H4 (cell line): ENCODE data around the gene SPATA9. TPM values are rescaled to one million over a fixed set of nuclear protein-coding genes. Genes with fewer than 3 reads are reported as not detected.

ENCODE experiments used
- DNase-seq: peaks from one replicate; pipeline ENCODE4 v3.0.0-alpha.2; 2015; ENCODE audit warnings: low spot score
- total RNA-seq: library from RNA; depleted of rRNA; stranded (reverse); fragments of >200 nt; shearing (Covaris generic); gene quantifications from 2 replicates; pipeline ENCODE4 v1.2.3, GENCODE V29; 2014; rRNA removed

SPATA9 gene
- total RNA-seq, 1 experiment from 2014 or later, result 0.45 TPM

GRCh38 chr5:95619514-95620029, 63.2 kb downstream of the SPATA9 start:
- no peak for DNase-seq

GRCh38 chr5:95619096-95619495, 63.7 kb downstream of the SPATA9 start:
- DNase-seq, result no peak

- DNase-seq, result no peak
Measured at GRCh38 chr5:95617057-95617456, 65.7 kb downstream of the SPATA9 start.

DNA sequence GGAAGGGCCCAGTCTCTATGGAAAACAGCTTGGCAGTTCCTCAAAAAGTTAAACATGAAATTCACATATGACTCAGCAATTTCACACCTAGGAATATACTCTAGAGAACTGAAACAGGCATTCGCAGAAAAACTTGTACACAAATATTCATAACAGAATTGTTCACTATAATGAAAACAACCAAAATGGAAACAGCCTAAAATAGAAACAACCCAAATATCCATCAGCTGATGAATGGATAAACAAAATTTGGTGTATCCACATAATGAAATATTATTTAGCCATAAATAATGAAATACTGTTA, 67.7 kb downstream of the SPATA9 start:
- no peak for DNase-seq

- DNase-seq, result no peak
Measured at GRCh38 chr5:95613514-95613913, 69.3 kb downstream of the SPATA9 start.

GRCh38 chr5:95611396-95611795, 71.4 kb downstream of the SPATA9 start:
- DNase-seq, result no peak

DNA sequence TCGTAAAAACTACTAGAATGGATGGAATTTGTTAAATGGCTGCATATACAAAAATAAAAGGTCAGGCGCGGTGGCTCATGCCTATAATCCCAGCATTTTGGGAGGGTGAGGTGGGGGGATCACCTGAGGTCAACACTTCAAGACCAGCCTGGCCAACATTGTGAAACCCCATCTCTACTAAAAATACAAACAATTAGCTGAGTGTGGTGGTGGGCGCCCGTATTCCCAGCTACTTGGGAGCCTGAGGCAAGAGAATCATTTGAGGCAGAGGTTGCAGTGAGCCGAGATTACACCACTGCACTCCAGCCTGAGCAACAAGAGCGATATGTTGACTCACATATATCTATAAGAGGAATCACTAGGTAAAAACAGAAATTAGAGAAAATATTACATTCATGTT, 72.2 kb downstream of the SPATA9 start:
- no peak for DNase-seq

DNA sequence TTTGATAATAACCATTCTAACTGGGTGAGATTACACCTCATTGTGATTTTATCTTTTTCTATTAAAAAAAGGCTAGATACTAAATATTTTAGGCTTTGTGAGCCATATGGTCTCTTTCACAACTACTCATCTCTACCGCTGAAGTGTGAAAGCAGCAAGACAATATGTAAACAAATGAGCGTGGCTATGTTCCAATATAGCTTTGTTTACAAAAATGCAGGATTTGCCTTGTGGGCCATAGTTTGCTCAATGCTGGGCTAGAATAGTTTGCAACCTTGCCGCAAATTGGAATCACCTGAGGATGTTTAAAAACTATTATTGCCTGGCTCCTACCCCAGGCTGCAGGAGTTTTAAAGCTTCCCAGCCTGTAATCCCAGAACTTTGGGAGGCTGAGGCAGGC, 73.1 kb downstream of the SPATA9 start:
- peak; percentile 18 for DNase-seq

Other genes with a start within 250 kb of the SPATA9 start
- gene SKIC3, start 128.0 kb downstream of the SPATA9 start, total RNA-seq, result 34.4 and 45.4 TPM in 2 replicates
- 9.2 and 10.2 TPM in 2 replicates for gene ARSK, start 127.9 kb downstream of the SPATA9 start, total RNA-seq
- not detected in 2 replicates for gene GPR150, start 62.9 kb downstream of the SPATA9 start, total RNA-seq
- 1.5 and 2.2 TPM in 2 replicates for gene RFESD, start 36.2 kb downstream of the SPATA9 start, total RNA-seq
- gene RHOBTB3, start 48.3 kb upstream of the SPATA9 start, total RNA-seq, result 105 and 134 TPM in 2 replicates
- gene GLRX, start 139.7 kb upstream of the SPATA9 start, total RNA-seq, result 27.0 and 62.0 TPM in 2 replicates